NCI-H526 treated with DMSO at 0.1 percent for 48 hours (cell line): ENCODE results near the gene NFIC.
"Not testable (repeated sequence)": the region's sequence is repeated elsewhere in the genome, so short reads cannot be mapped to it uniquely, and the experiment has no call there.

ENCODE experiments used
- DNase-seq: peaks from one replicate; lab custom pipeline; 2025; lab: John Stamatoyannopoulos, UW

The NFIC gene

DNA sequence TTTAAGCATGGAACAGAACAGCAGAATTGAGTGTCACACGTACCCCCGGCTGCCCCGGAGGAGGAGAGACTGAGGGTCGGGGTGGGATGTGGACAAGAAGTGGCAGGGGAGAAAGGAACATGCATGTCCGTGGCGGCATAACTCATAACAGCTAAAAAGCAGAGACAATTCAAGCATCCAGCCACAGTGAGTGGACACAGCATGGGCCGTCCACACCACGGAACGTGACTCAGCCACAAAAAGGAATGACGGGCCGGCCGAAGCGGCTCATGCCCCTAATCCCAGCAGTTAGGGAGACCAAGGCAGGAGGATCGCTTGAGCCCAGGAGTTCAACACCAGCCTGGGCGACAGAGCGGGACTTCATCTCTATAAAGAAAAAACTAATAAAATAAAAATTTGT is 126.5 kb downstream of the NFIC start:
- no peak for DNase-seq

DNA sequence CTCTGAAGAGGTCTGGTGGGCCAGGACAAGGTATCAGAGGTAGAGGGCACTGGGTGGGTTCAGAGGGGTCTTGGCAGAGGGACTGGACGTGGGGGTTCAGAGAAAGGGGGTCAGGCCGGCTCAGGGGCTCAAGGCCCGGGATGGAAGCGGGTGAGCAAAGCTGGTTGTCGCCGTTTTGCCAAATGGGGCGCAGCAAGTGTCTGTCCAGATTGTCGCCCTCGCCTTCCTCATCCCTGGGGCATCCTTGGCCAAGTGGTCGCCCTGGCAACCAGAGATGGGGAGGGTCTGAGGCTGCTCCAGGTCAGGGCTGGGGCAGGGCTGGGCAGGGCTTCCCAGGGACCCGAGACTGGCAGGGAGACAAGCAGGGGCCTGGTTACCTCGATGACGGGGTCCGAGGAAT is 127.3 kb downstream of the NFIC start:
- DNase-seq = no peak

DNA sequence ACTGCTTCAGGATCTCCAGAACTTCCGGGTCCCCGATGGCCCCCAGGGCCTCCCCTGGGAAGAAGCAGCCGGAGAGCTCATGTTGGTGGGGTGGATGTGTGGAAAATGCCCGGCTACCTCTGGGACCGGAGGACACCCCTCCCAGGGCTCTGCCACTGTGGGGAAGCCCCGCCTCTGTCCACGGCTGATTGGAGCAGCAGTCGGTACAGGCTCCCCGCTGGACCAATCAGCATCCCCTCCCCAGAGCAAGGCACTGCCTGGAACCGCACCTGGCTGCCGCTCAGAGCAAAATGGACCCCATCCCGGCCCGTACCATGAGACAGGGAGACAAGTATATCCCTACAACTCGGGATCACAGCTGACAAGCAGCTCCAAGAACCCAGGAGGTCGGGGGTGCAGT is 127.7 kb downstream of the NFIC start:
- no peak for DNase-seq

DNA sequence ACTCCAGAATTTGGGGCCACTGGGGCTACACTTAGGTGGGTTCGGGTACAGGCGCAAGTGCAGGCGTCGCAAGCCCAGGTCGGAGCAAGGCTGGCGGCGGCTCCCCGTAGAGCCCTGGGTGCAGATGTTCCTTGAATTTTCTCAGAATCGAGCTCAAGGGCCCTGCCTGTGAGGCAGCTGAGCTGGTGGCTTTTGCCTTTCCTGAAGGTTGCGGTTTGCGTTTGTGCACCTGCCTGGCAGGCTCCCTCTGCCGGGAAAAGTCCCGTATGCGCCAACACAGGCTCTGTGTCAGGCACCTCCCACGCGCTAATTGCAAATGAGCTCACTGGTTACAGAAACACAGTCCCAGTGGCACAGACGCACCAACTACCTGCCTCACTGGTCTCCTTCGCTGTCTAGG is 128.2 kb downstream of the NFIC start:
- no peak for DNase-seq

DNA sequence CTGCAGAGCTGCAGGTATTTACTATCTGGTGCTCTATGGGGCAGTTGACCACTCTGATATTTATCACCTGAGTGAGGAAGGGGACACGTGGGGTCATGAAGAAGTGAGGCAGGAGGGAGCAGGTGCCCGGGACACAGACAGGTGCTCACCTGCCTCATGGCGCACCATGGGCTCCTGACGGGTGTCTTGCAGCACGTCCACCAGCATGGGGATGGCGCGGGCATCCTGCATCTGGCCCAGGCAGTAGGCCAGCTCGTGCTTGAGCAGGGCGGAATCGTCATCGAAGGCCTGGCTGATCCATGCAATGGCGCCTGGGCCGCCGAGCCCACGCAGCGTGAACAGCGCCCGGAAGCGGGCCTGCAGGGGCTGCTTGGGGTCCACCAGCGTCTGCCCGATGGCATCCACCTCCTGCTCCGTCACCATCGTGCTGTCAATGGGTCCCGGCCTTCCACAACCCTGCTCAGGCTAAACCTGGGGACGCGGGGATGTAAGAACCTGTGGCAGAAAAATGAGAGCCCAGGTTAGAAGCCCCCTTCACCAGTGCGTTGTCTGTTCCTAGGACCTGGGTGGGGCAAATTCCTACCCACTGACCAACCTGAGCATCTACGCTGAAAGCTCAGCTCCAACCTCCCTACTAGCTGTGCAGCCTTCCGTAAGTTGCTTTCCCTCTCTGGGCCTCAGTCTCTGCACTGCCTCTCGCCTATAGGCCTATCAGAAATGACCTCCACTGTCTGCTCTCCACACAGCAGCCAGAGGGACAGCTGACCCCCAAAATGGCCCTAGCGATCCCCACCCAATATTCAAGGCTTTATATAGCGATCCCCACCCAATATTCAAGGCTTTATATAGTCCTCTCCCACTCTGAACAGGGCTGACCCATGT is 130.2 kb downstream of the NFIC start:
- DNase-seq = no peak

DNA sequence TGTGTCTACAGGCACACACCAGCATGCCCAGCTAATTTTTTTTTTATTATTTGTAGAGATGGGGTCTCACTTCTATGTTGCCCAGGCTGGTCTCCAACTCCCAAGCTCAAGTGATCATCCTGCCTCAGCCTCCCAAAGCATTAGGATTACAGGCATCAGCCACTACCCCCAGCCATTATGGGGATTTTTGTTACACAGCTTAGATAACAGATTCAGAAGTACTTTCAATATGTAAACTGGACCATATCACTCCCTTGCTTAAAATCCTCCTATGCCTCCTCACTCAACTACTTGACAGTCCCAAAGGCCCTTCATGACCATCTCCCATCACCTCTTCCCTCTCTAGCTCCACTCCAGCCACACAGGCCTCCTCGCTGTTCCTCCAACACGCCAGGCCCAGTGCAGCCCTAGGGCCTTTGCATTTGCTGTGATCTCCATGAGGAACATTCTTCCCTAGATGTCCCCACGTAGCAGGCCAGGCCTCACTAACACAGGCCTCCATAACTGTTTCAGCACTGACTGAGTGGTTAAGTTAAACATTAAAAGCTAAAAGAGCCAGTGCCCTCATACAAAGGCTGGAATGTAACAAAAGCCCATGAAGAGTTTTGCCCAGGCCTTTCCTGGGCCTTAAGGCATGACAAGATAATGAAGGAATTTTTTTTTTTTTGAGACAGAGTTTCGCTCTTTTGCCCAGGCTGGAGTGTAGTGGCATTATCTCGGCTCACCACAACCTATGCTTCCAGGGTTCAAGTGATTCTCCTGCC is 131.6 kb downstream of the NFIC start:
- no peak for DNase-seq

DNA sequence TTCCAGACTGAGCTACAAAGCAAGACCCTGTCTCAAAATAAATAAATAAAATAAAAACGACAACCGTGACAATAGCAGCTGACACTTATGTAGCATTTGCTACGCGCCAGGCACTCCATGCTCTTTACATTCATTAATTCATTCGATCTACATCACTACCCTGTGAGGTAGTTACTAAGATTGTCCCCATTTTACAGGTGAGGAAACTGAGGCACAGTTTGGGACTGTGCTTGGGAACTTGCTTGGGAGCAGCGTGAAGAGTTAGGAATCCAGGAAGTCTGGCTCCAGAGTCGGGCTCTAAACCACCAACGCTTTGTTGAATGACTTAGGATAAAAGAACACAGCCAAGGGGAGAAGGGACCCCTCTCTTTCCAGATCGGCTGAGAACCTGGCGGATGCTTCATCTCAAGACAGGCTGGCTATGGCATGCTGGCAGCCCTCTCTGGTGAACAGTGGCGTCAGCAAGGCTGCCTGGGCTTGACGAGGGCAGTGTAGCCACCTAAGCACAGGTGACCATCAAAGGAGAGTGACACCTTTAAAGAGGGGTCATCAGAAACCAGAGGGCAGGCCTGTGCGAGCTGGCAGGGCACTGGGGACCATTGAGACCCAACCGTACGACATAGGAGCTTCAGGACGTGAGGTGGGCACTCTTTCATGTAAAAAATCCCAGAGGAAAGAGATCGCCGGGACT is 133.5 kb downstream of the NFIC start:
- no peak for DNase-seq

DNA sequence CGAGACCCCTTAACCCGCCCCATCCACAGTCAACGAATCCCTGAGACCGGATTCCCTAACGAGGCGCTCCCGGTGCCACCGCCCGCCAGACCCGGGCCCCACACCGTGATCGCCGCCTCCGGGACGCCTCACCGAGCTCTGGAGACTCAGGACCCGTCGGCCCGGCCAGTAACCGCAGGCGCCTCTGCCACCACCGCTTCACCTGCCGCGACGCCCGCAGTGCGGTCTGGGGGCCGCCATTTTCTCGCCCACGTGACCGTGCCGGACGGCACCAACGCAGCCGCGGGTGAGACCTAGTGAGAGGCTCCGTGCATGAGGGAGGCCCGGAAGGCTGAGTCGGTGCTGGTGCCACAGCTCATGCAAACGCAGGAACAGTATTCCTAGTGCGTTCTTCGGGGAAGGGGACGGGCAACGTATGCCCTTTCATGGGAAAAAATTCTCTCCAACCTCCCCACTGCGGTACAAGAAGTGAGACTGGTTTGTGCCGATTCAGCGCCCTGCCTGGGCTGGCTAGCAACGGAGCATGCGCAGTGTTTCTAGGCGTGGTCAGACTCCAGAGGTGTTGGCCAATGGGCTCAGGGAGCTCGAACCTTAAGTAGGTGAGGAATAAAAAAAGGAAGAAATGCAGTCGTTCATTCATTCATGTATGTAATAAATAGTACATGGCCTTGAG is 134.2 kb downstream of the NFIC start, which contains the start of gene DOHH:
TSS of gene DOHH (minus strand) at position 246 of the 673 bp plus-strand sequence. CDS start 3,860 bp downstream, outside the sequence.
- peak; percentile 89 for DNase-seq

DNA sequence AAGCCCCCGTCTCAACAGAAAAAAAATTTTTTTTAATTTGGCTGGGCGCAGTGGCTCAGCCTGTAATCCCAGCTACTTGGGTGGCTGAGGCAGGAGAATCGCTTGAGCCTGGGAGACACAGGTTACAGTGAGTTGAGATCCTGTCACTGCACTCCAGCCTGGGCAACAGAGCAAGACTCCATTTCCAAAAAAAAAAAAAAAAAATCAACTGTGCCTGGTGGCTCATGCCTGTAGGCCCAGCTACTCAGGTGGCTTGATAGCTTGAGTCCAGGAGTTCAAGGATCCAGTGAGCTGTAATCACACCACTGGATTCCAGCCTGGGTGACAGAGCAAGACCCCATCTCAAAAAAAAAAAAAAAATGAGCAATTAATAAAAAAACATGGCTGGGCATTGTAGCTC is 135.4 kb downstream of the NFIC start:
- DNase-seq = no peak

DNA sequence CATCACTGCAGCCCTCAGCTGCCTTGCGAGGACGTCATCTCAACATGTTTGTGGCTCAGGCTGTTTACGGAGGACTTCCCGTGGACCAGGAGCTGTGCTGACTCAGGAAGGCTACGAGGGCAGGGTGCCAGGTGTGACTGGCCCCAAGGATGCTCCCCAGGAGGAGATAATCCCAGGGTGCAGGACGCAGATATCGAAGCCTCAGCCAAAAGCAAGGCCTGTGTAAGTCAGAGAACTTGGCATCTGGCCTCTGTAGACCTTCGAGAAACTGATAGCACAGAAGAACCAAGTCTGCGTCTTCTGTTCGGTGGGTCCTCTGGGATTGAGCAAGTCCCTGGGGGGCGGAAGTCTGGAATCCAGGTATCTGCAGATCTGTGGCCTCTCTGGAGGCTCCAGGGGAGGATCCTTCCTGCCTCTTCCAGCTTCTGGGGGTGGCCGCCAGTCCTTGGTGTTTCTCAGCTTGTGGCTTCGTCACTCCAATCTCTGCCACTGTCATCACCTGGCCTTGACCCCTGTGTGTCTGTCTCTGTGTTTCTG is 136.7 kb downstream of the NFIC start:
- DNase-seq = no peak

DNA sequence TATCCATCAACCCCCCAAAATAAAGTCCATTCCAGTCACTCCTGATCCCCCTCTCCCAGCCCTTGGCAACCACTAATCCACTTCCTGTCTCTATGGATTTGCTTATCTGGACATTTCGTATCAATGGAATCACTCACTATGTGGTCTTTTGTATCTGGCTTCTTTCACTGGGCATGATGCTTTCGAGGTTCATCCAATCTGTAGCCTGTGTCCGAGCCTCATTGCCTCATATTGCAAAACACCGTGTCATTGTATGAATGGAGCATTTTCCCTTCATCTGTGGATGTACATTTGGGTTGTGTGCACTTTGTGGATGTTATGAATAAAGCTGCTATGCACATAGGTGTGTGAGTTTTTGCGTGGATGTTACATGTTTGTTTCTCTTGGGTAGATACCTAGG is 138.4 kb downstream of the NFIC start:
- no peak for DNase-seq

DNA sequence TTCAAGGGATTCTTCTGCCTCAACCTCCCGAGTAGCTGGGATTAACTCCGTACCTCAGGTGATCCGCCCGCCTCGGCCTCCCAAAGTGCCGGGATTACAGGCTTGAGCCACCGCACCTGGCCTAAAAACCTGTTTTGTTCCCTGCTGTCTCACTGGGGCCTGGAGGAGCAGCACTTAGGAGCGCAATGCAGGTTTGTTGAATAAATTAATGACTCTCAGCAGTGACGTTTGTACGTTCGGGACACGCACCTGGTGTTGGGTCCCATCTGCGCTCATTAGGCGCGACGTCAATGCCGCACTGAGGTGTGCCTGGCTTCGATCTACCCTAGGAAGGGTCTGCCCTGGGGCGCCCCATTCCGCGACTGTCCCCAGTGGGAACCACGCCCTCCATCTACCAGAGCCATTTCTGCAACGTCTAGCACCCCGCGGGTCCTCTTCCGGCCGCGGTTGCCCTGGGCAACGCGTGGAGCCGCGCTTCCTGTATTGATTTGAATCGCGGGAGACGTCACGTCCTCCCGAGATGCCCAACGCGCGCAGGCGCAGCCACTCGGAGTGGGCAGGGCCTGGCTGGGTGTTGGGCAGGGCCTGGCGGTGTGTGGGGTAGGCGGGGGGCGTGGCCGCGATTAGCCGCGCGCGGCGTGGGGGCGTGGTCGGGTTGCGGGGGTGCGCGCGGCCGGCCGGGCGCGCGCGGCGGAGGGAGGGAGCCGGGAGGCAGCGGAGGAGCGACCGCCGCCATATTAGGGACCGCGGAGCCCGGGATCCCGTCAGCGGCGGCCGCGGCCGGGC is 139.4 kb downstream of the NFIC start, which contains the start of gene FZR1:
TSS of gene FZR1 (plus strand) at position 714 of the 786 bp plus-strand sequence. CDS start 16,679 bp downstream, outside the sequence.
- peak; percentile 84 for DNase-seq

DNA sequence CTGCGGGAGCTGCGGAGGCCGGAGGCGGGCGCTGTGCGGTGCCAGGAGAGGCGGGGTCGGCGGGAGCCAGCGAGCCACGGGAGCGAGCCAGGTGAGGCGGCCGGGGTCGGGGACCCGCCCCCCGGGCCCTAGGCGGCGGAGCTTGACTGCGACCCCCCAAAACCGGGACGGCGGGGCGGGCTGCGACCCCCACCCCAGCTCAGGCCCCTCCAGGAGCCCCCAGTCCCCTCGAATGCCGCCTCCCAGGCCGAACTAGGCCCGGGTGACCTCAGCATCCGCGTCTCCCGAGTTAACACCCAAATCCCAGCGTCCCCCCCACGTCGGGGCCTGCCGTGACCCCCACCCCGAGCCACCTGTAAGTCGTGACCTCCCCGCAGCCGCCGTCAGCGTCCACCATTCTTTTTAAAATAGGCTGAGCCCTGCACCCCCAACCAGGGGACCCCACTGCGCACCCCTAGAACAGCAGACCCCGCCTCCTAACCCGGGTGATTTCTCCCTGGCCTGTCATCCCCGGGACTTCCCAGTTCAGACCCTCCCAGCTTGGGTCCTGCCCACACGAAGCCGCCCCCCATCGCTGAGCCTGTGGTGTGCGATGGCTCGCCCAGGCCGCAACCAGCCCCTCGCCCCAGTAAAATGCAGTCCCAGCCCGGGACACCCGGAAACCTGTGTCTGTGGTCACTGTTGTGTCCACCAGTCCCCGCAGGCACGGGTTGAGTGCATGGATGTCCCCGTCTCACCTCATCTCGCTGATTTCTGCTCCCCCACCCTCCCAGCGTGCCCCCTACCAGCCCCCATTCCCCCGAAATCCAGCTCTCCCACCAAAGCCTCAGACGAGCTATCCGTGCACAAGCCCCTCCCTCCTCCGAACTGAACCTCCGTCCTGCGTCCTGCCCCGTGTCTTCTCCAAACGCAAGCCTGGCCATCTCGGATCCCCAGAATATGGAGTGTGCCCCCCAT is 140.3 kb downstream of the NFIC start:
- no peak for DNase-seq

DNA sequence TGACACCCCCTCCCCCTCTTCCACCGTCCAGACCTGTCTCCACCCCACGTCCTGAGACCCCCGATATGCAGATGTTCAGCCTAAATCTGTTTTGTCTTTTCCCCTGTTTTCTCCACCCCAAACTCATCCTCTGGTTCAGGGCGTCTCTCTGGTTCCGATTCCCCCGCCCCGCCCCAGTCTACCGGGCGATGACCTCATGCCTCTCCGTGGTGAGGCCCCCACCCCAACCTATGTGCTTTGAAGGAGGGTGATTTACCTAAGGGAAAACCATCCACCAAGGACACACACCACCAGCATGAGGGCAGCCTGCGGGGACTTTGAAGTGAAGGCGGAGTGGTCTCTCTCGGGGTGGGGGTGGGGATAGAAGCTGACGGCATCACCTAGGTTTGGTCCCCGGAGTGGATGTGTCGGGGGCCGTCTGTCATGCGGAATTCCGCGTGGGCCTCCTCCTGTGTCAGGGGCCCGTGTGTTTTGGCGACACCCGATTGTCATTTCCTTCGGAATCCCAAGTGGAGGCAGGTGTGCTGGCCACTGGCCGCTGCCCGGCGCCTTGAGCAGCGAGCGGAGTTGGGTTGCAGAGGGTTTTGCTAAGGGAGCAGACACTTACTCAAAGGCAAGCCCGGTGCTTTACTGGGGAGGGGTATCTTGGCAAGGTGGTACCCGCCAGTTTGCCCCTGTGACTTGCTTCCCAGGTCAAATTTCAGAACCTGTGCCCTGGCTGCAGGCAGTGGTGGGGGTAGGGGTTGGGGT is 141.2 kb downstream of the NFIC start:
- DNase-seq = no peak

DNA sequence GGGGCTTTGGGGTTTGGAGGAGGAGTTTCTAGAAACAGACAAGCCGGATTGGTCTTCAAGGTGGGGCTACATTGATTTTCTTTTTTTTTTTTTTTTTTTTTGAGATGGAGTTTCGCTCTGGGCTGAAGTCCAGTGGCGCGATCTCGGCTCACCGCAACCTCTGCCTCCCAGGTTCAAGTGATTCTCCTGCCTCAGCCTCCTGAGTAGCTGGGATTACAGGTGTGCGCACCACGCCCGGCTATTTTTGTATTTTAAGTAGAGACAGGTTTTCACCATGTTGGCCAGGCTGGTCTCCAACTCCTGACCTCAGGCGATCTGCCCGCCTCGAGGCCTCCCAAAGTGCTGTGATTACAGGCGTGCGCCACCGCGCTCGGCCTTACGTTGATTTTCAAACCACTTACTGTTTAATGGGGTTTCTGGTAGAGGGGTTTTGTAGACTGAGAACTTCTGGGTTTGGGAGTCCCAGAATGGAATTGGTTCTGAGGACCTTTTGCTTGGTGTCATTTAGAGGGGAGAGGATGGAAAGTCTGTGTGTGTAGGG is 141.8 kb downstream of the NFIC start:
- DNase-seq = not testable (repeated sequence)

DNA sequence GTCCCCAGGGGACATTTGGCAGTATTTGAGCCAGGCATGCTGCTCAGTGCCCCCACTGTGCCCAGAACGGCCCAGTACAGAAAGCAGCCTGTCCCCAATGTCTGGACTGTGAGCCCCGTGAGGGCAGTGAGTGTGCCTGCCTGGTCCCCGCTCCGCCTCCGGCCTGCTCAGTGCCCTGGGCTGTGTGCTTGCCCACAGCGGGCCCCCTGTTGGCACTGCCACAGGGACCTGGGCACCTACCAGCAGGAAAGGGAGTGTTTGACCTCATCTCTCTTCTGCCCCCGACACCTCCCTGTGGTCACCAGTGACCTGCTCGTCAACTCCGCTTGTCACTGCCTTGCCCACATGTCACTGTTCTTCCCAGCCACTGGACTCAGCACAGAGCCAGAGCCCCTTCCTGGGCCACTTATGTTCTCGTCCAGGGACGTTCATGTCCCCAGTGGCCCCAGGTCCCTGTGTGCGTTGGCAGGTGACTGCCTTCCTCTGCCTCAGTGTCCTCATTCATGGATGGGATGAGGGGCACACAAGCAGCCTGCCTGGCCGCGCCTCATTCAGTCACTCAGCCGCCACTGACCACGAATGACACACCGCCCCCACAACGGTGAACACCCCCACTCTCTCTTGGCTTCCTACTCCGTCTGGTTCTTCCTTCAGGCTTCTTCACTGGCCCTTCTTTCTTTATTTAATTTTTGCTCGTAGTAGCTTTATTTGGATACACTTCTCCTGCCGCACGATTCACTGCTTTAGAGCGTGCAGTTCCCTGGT is 142.6 kb downstream of the NFIC start:
- no peak for DNase-seq

DNA sequence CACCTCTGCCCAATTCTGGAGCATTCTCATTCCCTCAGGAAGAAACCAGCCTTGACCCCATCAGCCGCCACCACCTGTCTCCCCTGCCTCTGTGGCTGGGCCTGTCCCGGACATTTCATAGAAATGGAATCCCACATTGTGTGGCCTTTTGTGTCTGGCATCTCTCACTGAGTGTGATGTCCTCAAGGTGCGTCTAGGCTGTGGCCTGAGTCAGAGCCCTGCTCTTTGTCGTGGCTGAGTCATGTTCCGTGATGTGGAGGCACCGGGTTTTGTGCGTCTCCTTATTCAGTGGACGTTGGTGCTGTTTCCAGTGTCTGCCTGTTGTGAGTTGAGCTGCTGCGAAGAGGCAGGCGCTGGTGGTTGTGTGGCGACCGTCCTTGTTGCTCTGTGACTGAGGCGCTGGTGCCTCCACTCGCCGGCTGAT is 143.2 kb downstream of the NFIC start:
- no peak for DNase-seq

DNA sequence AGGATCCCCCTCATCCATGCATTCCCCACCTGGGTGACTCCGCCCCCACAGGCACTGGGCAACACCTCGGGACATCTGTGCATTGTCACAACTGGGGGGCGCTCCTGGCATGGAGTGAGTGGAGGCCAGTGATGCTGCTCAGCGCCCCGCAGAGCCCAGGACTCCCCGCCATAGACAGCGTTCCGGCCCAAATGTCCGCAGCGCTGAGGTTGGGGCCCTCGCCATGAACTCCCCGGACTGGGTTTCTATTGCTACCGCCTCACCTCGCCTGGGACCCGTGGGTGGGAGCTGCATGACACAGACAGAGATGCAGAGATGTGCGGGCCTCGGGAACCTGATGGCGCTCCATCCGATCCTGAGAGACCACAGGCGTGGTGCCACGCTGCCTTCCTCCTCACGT is 144.3 kb downstream of the NFIC start:
- no peak for DNase-seq
